HG02610 (cell line): ENCODE measurements around the gene SASH1.

Experiments
- ATAC-seq: cut with Tn5 transposase; IDR thresholded peaks from one replicate; pipeline ENCODE4 v1.9.1; 2021; ENCODE audit warnings: mild to moderate bottlenecking, moderate library complexity; ENCODE audit not compliant: unreplicated experiment

The SASH1 gene

GRCh38 chr6:148342350-148343046 is at the start of gene SASH1:
TSS of gene SASH1 (plus strand) at chr6:148342838. CDS start at chr6:148343068, 230 bp downstream.
- ATAC-seq = peak; percentile 55

- ATAC-seq = no peak
Observed at GRCh38 chr6:148293181-148293995, 49.2 kb upstream of the SASH1 start.

- no peak for ATAC-seq
Observed at GRCh38 chr6:148294059-148294458, 48.6 kb upstream of the SASH1 start.

GRCh38 chr6:148295261-148295887 is 47.3 kb upstream of the SASH1 start:
- no peak for ATAC-seq

- ATAC-seq = no peak
Observed at GRCh38 chr6:148296771-148297170, 45.9 kb upstream of the SASH1 start.

- ATAC-seq = no peak
Observed at GRCh38 chr6:148298683-148299082, 44.0 kb upstream of the SASH1 start.

- no peak for ATAC-seq
Observed at GRCh38 chr6:148303616-148304015, 39.0 kb upstream of the SASH1 start.

GRCh38 chr6:148304976-148305375 is 37.7 kb upstream of the SASH1 start:
- no peak for ATAC-seq

GRCh38 chr6:148306286-148306685 is 36.4 kb upstream of the SASH1 start:
- ATAC-seq = no peak

GRCh38 chr6:148307405-148307804 is 35.2 kb upstream of the SASH1 start:
- ATAC-seq = no peak

- no peak for ATAC-seq
Observed at GRCh38 chr6:148309301-148309700, 33.3 kb upstream of the SASH1 start.

GRCh38 chr6:148311966-148312669 is 30.5 kb upstream of the SASH1 start:
- no peak for ATAC-seq

GRCh38 chr6:148313488-148313887 is 29.1 kb upstream of the SASH1 start:
- ATAC-seq = no peak

- ATAC-seq = no peak
Observed at GRCh38 chr6:148316308-148316707, 26.3 kb upstream of the SASH1 start.

- no peak for ATAC-seq
Observed at GRCh38 chr6:148317051-148317450, 25.6 kb upstream of the SASH1 start.

GRCh38 chr6:148317739-148318138 is 24.9 kb upstream of the SASH1 start:
- no peak for ATAC-seq

GRCh38 chr6:148322704-148323103 is 19.9 kb upstream of the SASH1 start:
- no peak for ATAC-seq

- ATAC-seq = no peak
Observed at GRCh38 chr6:148323344-148323743, 19.3 kb upstream of the SASH1 start.

- no peak for ATAC-seq
Observed at GRCh38 chr6:148324297-148324985, 18.2 kb upstream of the SASH1 start.

GRCh38 chr6:148325316-148326068 is 17.1 kb upstream of the SASH1 start:
- no peak for ATAC-seq
